ENCODE data around the gene VWA3A.

VWA3A gene

DNA sequence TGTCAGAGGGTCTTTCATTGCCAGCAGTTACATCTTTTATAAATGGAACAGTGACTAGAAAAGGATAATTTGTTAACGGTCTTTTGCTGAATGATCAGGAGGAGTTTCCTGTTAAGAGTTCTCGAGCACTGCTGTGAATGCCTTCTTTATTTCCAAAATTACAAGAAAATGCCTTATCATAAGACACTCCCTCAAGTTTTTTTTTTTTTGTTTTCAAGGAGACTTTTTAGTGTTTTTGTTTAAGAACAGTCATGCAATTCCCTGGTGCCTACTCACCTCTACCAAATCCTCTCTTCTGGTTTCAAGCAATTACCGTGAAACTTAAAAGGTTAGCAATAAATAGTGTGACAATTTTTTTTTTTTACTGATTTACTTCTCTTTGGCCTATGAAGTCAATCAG lies 19.0 kb upstream of the VWA3A start:
- Mint-ChIP-seq H3K4me3 (no peak overlapping the region), H3K4me1 (ENCODE audit: low read depth) (no peaks in the 10 kb centered on the region), H3K27ac (no peak overlapping the region), H3K36me3 (ENCODE audit: low read depth) (no peaks in the 10 kb centered on the region), H3K27me3 (ENCODE audit: low read depth) (no peaks in the 10 kb centered on the region), H3K9me3 (no peaks in the 10 kb centered on the region)

DNA sequence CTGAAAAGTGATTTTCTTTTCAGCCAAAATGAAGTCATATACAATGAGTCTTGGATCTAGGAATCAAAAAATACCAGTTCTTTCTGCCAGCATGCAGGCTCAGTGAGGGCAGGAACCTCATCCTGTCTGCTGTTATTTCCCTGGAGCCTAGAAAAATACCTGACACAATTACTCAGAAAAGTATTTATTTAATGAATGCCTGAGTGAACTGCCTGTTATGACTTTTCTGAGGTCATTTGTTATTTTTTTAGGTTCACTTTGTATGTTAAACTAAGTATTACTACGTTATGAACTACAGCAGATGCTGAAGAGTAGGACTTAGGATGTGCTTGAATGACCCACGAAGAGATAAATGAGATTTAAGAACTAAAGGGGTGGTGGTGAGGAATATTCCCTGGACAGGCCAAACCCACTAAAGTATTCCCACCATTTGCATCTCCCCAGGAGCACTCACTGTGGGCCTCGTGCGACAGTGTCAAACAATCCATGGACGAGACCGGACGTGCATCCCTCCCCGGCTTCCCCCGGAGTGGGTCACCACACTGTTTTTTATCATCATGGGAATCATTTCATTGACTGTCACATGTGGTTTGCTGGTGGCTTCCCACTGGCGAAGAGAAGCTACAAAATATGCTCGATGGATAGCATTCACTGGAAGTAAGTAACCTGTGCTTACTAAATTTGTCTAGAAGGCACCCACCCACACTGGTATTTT lies 17.1 kb upstream of the VWA3A start:
- H3K36me3 Mint-ChIP-seq (ENCODE audit: low read depth), result no peaks in the 10 kb centered on the region
- H3K27ac Mint-ChIP-seq, result no peak overlapping the region
- H3K9me3 Mint-ChIP-seq, result no peaks in the 10 kb centered on the region
- H3K4me1 Mint-ChIP-seq (ENCODE audit: low read depth), result no peaks in the 10 kb centered on the region
- H3K27me3 Mint-ChIP-seq (ENCODE audit: low read depth), result no peaks in the 10 kb centered on the region
- H3K4me3 Mint-ChIP-seq, result no peak overlapping the region

DNA sequence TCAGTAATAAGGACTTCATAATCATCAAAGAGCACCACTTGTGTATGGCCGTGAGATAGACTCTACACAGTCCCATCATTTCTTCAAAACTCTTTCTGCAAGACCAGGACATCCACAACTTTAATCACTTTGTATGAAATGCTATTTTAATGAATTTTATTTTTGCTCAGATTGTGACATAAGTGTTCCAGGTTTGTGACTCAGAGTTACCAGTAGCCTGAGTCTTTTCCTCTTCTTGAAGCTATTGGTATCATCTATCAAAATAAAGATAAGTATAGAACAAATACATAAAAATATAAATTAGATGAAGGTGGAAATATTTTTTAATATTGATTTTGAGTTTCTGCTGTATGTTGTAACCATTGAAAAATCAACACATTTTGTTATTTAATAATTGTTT lies 16.6 kb upstream of the VWA3A start:
- no peaks in the 10 kb centered on the region for H3K9me3 Mint-ChIP-seq
- H3K36me3 Mint-ChIP-seq (ENCODE audit: low read depth), result no peaks in the 10 kb centered on the region
- no peak overlapping the region for H3K4me3 Mint-ChIP-seq
- no peak overlapping the region for H3K27ac Mint-ChIP-seq
- H3K27me3 Mint-ChIP-seq (ENCODE audit: low read depth), result no peaks in the 10 kb centered on the region
- H3K4me1 Mint-ChIP-seq (ENCODE audit: low read depth), result no peaks in the 10 kb centered on the region

DNA sequence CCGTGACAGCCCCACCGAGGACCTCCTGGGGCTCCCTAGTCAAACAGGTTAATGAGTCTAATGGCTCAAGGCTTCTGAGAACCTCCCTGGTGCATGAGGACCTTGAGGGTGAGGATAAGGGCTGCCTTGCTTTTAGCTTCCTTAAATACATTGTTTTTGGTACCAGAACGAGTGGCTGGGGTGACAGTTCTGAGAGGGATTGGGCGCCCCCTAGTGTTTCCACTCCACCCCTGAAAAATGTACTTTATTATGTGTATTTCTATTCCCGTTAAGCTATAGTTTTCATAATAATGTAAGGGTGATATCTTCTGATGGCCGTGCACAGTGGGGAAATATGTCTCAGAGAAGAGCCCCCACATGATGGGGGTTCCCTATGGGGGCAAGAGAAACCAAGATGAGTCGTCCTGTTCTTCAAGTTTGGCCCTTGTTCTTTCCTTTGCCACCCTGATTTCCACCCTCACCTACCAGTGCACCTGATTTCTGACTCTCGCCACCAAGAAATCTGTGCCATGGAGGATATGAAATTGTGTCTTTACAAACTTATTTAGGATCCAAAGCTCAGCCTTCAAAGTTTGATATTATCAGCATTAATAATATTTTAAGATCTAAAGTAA lies 14.5 kb upstream of the VWA3A start:
- Mint-ChIP-seq H3K4me3 (no peak overlapping the region), H3K27ac (no peak overlapping the region), H3K9me3 (no peaks in the 10 kb centered on the region), H3K27me3 (ENCODE audit: low read depth) (no peaks in the 10 kb centered on the region), H3K4me1 (ENCODE audit: low read depth) (no peaks in the 10 kb centered on the region), H3K36me3 (ENCODE audit: low read depth) (no peaks in the 10 kb centered on the region)

DNA sequence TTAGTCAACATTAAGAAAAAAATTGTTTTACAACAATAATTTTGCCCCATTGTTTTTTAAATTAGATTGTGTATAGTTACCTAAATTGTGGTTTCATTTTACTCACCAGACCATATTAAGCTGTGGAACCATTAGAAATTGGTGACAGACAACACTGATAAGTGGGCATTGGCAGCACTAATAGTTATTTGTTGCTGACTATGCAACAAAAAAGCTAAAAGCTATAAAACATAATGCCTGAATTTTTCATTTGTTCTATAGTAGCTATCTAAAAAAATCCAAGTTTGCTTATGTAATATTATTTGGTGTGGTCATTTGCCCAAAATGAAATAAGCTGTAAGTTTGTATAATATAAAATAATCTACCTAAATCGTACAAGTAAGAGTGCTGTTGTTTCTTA lies 13.7 kb upstream of the VWA3A start:
- Mint-ChIP-seq H3K36me3 (ENCODE audit: low read depth) (no peaks in the 10 kb centered on the region), H3K4me3 (no peak overlapping the region), H3K4me1 (ENCODE audit: low read depth) (no peaks in the 10 kb centered on the region), H3K27ac (no peak overlapping the region), H3K9me3 (no peaks in the 10 kb centered on the region), H3K27me3 (ENCODE audit: low read depth) (no peaks in the 10 kb centered on the region)

DNA sequence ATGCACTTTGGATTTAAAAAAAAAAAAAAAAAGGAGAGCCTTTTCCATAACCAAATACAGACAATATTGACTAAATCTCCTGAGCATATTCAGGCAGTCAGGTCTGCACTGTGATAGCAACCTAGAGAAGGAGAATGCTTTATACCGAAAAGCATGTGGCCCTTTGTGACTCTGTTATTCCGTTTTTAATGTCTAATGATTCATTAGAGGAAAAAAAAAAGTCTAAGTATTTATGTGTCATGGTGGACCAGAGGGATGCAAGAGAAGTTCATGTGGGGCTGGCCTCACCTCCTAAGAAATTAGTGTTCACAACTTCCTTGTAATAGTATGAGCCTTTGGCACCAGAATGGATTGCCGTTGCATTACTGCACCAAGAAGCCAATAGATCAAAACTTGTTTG lies 11.3 kb upstream of the VWA3A start:
- Mint-ChIP-seq H3K9me3 (no peaks in the 10 kb centered on the region), H3K36me3 (ENCODE audit: low read depth) (peaks cover 4% of the 10 kb centered on the region), H3K4me1 (ENCODE audit: low read depth) (no peaks in the 10 kb centered on the region), H3K4me3 (no peak overlapping the region), H3K27me3 (ENCODE audit: low read depth) (no peaks in the 10 kb centered on the region), H3K27ac (no peak overlapping the region)

DNA sequence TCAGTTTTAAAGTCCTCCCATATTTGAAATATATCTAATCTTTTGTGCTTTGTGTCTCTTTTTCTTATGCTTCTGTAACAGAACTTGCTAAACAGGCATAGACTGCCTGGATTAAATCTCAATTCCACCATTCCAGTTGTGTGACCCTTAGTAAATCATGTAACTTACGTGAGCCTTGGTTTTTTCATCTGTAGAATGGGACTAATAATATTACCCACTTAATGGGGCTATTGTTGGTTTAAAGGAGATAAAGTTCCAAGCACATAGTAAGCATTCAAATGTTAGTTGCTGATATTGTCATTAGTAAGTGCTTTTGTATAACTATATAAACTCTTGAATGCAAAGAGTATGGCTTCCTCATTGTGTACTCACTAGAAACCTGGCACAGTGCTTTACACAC lies 5.9 kb upstream of the VWA3A start:
- Mint-ChIP-seq H3K4me1 (ENCODE audit: low read depth) (no peaks in the 10 kb centered on the region), H3K36me3 (ENCODE audit: low read depth) (peaks cover 13% of the 10 kb centered on the region), H3K27me3 (ENCODE audit: low read depth) (no peaks in the 10 kb centered on the region), H3K27ac (no peak overlapping the region), H3K4me3 (no peak overlapping the region), H3K9me3 (no peaks in the 10 kb centered on the region)

DNA sequence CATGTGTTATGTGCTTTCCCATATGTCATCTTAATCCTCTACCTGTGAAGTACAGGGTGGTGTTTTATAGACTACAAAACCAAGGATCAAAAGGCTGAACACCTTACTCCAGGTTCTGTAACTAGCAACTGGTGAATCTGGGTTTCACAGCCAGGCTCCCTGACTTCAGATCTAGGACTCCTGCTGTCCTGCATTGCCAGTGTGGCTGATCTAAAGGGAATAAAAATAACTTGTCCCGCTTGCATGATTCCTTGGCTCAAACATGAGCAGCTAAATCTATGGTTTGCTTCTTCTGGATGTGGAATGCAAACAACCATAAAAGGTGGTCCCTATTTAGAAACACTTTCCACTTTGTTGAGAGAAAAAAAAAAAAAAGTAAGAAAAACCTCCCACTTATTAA lies 3.7 kb upstream of the VWA3A start:
- no peaks in the 10 kb centered on the region for H3K4me1 Mint-ChIP-seq (ENCODE audit: low read depth)
- H3K27ac Mint-ChIP-seq, result no peak overlapping the region
- no peaks in the 10 kb centered on the region for H3K9me3 Mint-ChIP-seq
- H3K27me3 Mint-ChIP-seq (ENCODE audit: low read depth), result no peaks in the 10 kb centered on the region
- H3K36me3 Mint-ChIP-seq (ENCODE audit: low read depth), result peaks cover 13% of the 10 kb centered on the region
- no peak overlapping the region for H3K4me3 Mint-ChIP-seq

DNA sequence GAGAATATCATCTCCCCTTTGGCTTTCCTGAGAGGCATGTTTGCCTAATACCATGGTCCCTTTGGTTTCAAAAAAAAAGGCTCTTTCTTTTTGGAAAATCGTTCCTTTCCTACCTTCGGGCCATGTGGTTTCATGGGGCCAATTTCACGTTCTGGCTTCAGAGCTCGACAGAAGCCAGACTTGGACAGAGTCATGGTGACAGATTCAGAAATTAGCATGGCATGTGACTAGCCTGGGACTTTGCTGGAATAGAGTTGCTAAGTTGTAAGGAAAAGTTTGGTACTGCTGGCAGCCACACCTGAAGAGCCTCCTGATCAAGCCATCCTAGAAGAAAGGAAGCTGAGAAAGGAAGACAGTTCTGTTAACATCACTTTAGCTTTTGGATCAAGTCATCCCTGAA lies 2.4 kb upstream of the VWA3A start:
- Mint-ChIP-seq H3K27ac (no peak overlapping the region), H3K4me1 (ENCODE audit: low read depth) (no peaks in the 10 kb centered on the region), H3K4me3 (no peak overlapping the region), H3K27me3 (ENCODE audit: low read depth) (peaks cover under 1% of the 10 kb centered on the region), H3K36me3 (ENCODE audit: low read depth) (peaks cover 13% of the 10 kb centered on the region), H3K9me3 (no peaks in the 10 kb centered on the region)

DNA sequence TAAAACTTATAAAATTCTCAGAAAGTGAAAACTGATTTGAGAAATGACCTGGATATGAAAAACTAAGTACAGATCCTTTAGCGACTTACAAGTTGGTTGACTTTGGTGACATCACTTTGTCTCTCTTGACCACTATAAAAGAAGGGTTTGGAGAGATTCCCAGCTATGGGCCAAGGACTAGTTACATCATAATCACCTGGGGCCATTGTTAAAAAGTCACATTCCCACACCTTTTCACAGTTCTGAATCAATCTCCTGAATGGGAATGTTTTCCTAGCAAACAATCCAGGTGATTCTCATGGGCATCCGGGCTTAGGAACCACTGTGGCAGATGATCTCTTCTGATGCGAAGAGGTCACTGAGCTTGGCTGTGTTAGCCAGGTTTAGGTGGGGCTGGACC lies 620 bp upstream of the VWA3A start:
- peaks cover 11% of the 10 kb centered on the region for H3K27me3 Mint-ChIP-seq (ENCODE audit: low read depth)
- H3K4me3 Mint-ChIP-seq, result no peak overlapping the region
- no peaks in the 10 kb centered on the region for H3K9me3 Mint-ChIP-seq
- H3K27ac Mint-ChIP-seq, result no peak overlapping the region
- H3K4me1 Mint-ChIP-seq (ENCODE audit: low read depth), result no peaks in the 10 kb centered on the region
- peaks cover 4% of the 10 kb centered on the region for H3K36me3 Mint-ChIP-seq (ENCODE audit: low read depth)

DNA sequence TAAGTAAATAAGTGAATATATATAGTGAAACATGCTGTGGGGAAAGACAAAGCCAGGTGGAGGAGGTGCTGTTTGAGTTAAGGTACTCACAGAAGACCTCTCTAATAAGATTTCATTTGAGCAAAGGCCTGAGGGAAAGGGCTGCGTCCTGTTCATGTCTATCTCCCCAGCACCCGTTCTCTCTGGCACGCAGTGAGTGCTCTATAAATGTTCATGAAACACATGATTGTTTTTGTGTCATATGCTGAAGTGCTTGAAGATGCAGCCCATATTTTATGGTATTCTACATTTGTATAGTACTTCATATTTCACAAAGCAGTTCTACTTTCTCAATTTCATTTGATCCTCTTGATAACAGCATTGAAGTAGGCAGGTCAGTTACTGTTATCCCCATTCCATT lies 990 bp downstream of the VWA3A start:
- Mint-ChIP-seq H3K27me3 (ENCODE audit: low read depth) (peaks cover 23% of the 10 kb centered on the region), H3K9me3 (no peaks in the 10 kb centered on the region), H3K36me3 (ENCODE audit: low read depth) (peaks cover 1% of the 10 kb centered on the region), H3K27ac (no peak overlapping the region), H3K4me3 (no peak overlapping the region), H3K4me1 (ENCODE audit: low read depth) (no peaks in the 10 kb centered on the region)

DNA sequence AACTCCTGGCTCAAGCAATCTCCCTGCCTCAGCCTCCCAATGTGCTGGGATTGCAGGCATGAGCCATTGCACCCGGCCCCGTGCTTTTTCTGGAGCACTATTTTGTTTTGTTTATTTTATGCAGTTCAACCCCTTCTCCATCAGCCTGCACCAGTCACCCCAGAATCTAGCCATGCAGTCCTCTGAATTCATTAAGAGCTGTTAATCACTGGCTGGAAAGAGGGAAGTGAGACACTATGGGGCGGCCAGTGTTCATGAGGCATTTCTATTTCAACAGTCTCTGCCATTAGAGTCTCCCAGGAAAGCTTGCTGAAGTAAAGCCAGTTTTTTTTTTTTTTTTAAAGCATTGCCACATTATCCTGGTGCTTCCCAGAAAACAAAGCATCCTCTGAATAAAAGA lies 1.7 kb downstream of the VWA3A start:
- Mint-ChIP-seq H3K36me3 (ENCODE audit: low read depth) (no peaks in the 10 kb centered on the region), H3K27ac (no peak overlapping the region), H3K27me3 (ENCODE audit: low read depth) (peaks cover 26% of the 10 kb centered on the region), H3K9me3 (no peaks in the 10 kb centered on the region), H3K4me1 (ENCODE audit: low read depth) (no peaks in the 10 kb centered on the region), H3K4me3 (no peak overlapping the region)

DNA sequence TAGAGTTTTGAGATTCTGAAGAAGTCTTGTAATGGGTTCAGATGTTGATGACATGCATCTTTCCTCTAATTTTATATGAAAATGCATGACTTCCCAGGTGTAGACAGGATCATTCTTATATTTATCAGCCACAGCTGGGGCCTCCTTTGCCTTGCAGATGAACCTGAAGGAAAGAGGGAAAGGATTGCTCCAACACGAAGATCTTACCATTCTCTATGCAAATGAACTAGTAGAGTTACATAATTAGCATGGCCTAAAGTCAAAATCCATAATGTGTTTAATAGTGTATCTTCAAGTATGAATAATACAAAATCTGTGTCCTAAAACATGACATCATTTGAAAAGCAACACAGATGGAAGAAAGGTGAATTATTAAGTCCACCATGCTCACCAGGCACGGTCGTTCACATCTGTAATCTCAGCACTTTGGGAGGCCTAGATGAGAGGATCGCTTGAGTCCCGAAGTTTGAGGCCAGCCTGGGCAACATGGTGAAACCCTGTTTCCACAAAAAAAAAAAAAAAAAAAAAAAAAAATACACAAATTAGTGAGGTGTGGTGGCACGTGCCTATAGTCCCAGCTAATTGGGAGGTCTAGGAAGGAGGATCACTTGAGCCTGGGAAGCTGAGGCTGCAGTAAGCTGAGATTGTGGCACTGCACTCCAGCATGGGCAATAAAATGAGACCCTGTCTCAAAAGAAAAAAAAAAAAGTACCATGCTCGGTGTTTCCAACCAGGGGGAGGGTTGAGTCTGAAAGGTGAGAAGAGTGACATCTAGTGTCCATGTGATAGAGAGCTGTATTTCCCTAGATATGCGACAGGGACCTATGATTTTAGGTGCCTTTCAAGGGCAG lies 6.3 kb downstream of the VWA3A start:
- peaks cover 26% of the 10 kb centered on the region for H3K27me3 Mint-ChIP-seq (ENCODE audit: low read depth)
- H3K36me3 Mint-ChIP-seq (ENCODE audit: low read depth), result no peaks in the 10 kb centered on the region
- H3K4me1 Mint-ChIP-seq (ENCODE audit: low read depth), result no peaks in the 10 kb centered on the region
- no peak overlapping the region for H3K4me3 Mint-ChIP-seq
- no peaks in the 10 kb centered on the region for H3K9me3 Mint-ChIP-seq
- H3K27ac Mint-ChIP-seq, result no peak overlapping the region

DNA sequence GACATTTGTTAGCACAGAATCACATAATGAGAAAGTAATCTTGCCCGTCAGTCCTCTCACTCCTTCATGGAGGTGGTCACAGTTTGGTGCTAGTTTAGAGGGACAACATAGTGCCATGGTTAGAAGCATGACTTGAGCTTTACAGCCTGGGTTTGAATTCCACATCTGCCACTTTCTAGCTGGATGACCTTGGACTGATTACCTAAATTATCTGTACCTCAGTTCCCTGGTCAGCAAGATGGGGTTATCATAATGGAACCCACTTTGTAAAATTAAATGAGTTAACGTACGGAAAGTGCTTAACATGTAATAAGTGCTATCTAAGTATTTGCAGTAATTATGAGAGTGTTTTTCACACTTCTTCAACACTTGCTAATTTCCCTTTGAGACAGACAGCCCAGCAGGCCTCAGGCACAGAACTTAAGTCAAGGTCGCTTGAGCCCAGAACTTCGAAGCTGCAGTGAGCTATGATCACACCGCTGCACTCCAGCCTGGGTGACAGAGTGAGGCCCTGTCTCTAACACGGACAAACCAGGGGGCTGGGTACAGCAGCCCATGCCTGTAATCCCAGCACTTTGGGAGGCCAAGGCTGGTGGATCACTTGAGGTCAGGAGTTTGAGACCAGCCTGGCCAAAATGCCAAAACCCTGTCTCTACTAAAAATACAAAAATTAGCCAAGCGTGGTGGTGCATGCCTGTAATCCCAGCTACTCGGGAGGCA lies 7.1 kb downstream of the VWA3A start:
- no peaks in the 10 kb centered on the region for H3K9me3 Mint-ChIP-seq
- no peak overlapping the region for H3K27ac Mint-ChIP-seq
- H3K4me3 Mint-ChIP-seq, result no peak overlapping the region

More for the DNA sequence above, 7.1 kb downstream of the VWA3A start:
- Mint-ChIP-seq H3K36me3 (ENCODE audit: low read depth) (no peaks in the 10 kb centered on the region), H3K27me3 (ENCODE audit: low read depth) (peaks cover 26% of the 10 kb centered on the region), H3K4me1 (ENCODE audit: low read depth) (no peaks in the 10 kb centered on the region)
